Measurements from ENCODE around the gene ADIPOR2. TPM values are rescaled to one million over a fixed set of nuclear protein-coding genes. Genes with fewer than 3 reads are reported as not detected.
A peak's percentile ranks its signal among the peaks of the same experiment; 100 is the strongest.

ADIPOR2 gene
- total and polyA plus RNA-seq, 10 of the 15 experiments (the other 5 are each of a cell fraction or from before 2014, with no cell fraction given), result 8.6 to 65.0 (median 38.0) TPM

DNA sequence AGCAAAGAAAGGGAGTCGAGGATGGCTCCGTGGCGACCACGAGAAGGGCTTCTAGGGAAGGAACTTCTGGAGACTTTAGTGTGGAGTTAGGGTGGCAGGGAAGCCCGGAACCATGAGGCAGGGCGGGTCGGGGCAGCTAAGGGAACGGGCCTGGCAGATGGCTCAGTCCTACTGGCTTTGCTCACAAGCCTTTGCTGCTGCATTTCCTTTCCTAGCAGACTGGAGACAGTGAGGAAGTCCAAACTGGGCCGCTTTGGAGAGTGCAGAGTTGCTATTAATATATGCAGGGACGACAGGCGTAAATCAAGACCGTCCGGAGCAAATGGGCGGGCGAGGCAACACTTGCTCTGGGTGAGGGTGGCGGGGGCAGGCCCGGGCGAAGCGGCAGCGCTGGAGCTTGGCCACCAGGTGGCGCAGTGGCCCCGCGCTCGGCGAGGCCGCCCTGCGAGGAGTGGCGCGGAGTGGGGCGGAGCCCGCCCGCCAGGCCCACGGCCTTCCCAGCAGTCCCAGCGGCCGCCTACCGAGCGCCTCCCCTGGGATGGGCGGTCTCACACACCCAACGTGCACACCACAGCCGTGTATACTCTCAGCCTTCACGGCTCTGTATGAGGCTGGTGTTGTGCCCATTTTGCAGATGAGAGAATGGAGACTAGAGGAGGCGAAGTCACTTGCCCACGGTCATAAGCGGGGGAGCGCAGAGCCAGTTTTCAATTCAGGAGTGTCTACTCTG lies 105.1 kb downstream of the ADIPOR2 start (continued):
- TF ChIP-seq KAT2A (conservative IDR thresholded peaks at IDR 0.05; ENCODE audit: control insufficient read depth, low read depth, low read length), result no peak
- no peak for TF ChIP-seq ATF7 (IDR thresholded peaks at IDR 0.05; ENCODE audit: low read depth)
- no peak for TF ChIP-seq SREBF1 (IDR thresholded peaks at IDR 0.05; ENCODE audit: low read length)
- TF ChIP-seq SUZ12 (IDR thresholded peaks at IDR 0.05; ENCODE audit: unreplicated experiment), result no peak
- 0 out of 2 replicates have a peak, but pooled peaks have one; percentile 6 for TF ChIP-seq BCL11A (IDR thresholded peaks at IDR 0.05; ENCODE audit: low read depth, low read length)
- TF ChIP-seq HCFC1 (IDR thresholded peaks at IDR 0.05; ENCODE audit: low read length), result peak; percentile 48; the same call in 1 of the 2 replicates
- TF ChIP-seq, protein P1, sequence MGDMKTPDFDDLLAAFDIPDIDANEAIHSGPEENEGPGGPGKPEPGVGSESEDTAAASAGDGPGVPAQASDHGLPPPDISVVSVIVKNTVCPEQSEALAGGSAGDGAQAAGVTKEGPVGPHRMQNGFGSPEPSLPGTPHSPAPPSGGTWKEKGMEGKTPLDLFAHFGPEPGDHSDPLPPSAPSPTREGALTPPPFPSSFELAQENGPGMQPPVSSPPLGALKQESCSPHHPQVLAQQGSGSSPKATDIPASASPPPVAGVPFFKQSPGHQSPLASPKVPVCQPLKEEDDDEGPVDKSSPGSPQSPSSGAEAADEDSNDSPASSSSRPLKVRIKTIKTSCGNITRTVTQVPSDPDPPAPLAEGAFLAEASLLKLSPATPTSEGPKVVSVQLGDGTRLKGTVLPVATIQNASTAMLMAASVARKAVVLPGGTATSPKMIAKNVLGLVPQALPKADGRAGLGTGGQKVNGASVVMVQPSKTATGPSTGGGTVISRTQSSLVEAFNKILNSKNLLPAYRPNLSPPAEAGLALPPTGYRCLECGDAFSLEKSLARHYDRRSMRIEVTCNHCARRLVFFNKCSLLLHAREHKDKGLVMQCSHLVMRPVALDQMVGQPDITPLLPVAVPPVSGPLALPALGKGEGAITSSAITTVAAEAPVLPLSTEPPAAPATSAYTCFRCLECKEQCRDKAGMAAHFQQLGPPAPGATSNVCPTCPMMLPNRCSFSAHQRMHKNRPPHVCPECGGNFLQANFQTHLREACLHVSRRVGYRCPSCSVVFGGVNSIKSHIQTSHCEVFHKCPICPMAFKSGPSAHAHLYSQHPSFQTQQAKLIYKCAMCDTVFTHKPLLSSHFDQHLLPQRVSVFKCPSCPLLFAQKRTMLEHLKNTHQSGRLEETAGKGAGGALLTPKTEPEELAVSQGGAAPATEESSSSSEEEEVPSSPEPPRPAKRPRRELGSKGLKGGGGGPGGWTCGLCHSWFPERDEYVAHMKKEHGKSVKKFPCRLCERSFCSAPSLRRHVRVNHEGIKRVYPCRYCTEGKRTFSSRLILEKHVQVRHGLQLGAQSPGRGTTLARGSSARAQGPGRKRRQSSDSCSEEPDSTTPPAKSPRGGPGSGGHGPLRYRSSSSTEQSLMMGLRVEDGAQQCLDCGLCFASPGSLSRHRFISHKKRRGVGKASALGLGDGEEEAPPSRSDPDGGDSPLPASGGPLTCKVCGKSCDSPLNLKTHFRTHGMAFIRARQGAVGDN (IDR thresholded peaks at IDR 0.05), result peak; percentile 81
- no peak for TF ChIP-seq PML (IDR thresholded peaks at IDR 0.05; ENCODE audit: low read length)
- no peak for TF ChIP-seq TBL1XR1 (IDR thresholded peaks at IDR 0.05; ENCODE audit: low read depth, low read length)
- TF ChIP-seq, protein P2, sequence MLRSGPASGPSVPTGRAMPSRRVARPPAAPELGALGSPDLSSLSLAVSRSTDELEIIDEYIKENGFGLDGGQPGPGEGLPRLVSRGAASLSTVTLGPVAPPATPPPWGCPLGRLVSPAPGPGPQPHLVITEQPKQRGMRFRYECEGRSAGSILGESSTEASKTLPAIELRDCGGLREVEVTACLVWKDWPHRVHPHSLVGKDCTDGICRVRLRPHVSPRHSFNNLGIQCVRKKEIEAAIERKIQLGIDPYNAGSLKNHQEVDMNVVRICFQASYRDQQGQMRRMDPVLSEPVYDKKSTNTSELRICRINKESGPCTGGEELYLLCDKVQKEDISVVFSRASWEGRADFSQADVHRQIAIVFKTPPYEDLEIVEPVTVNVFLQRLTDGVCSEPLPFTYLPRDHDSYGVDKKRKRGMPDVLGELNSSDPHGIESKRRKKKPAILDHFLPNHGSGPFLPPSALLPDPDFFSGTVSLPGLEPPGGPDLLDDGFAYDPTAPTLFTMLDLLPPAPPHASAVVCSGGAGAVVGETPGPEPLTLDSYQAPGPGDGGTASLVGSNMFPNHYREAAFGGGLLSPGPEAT (IDR thresholded peaks at IDR 0.05; ENCODE audit: low read depth), result no peak
- no peak for TF ChIP-seq RBBP5 (conservative IDR thresholded peaks at IDR 0.05)
- peak; percentile 70 for TF ChIP-seq RELA (IDR thresholded peaks at IDR 0.05; ENCODE audit: borderline replicate concordance, partially characterized antibody)
- TF ChIP-seq, protein P3, sequence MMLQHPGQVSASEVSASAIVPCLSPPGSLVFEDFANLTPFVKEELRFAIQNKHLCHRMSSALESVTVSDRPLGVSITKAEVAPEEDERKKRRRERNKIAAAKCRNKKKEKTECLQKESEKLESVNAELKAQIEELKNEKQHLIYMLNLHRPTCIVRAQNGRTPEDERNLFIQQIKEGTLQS (IDR thresholded peaks at IDR 0.05; ENCODE audit: borderline replicate concordance, extremely low read depth, low read depth, low read length), result no peak
- TF ChIP-seq, protein P4, sequence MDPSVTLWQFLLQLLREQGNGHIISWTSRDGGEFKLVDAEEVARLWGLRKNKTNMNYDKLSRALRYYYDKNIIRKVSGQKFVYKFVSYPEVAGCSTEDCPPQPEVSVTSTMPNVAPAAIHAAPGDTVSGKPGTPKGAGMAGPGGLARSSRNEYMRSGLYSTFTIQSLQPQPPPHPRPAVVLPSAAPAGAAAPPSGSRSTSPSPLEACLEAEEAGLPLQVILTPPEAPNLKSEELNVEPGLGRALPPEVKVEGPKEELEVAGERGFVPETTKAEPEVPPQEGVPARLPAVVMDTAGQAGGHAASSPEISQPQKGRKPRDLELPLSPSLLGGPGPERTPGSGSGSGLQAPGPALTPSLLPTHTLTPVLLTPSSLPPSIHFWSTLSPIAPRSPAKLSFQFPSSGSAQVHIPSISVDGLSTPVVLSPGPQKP (IDR thresholded peaks at IDR 0.05; ENCODE audit: low read depth, low read length), result no peak
- TF ChIP-seq, protein P5, sequence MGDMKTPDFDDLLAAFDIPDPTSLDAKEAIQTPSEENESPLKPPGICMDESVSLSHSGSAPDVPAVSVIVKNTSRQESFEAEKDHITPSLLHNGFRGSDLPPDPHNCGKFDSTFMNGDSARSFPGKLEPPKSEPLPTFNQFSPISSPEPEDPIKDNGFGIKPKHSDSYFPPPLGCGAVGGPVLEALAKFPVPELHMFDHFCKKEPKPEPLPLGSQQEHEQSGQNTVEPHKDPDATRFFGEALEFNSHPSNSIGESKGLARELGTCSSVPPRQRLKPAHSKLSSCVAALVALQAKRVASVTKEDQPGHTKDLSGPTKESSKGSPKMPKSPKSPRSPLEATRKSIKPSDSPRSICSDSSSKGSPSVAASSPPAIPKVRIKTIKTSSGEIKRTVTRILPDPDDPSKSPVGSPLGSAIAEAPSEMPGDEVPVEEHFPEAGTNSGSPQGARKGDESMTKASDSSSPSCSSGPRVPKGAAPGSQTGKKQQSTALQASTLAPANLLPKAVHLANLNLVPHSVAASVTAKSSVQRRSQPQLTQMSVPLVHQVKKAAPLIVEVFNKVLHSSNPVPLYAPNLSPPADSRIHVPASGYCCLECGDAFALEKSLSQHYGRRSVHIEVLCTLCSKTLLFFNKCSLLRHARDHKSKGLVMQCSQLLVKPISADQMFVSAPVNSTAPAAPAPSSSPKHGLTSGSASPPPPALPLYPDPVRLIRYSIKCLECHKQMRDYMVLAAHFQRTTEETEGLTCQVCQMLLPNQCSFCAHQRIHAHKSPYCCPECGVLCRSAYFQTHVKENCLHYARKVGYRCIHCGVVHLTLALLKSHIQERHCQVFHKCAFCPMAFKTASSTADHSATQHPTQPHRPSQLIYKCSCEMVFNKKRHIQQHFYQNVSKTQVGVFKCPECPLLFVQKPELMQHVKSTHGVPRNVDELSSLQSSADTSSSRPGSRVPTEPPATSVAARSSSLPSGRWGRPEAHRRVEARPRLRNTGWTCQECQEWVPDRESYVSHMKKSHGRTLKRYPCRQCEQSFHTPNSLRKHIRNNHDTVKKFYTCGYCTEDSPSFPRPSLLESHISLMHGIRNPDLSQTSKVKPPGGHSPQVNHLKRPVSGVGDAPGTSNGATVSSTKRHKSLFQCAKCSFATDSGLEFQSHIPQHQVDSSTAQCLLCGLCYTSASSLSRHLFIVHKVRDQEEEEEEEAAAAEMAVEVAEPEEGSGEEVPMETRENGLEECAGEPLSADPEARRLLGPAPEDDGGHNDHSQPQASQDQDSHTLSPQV (IDR thresholded peaks at IDR 0.05), result peak; percentile 92

Data from GM12878 (cell line).